PFSK-1 (cell line): ENCODE measurements around the gene BRICD5.

Experiments
- POLR2AphosphoS5 ChIP-seq: IDR thresholded peaks from 2 replicates; pipeline ENCODE4 v1.6.1; 2012; ENCODE audit warnings: low read depth, mild to moderate bottlenecking, control low read depth, low read length, moderate library complexity
- SIN3A ChIP-seq: IDR thresholded peaks from 2 replicates; pipeline ENCODE4 v1.6.1; 2012; ENCODE audit warnings: mild to moderate bottlenecking, low read length, moderate library complexity, borderline replicate concordance; ENCODE audit not compliant: insufficient read depth
- TAF1 ChIP-seq: IDR thresholded peaks from 2 replicates; pipeline ENCODE4 v1.6.1; 2012; ENCODE audit warnings: low read length, control low read depth, borderline replicate concordance; ENCODE audit not compliant: insufficient read depth
- TF ChIP-seq, protein P1 (sequence below), 2 experiments: IDR thresholded peaks; 2 replicates each; pipeline versions ENCODE4 v1.6.1 to v1.8.0; 2011 to 2012; ENCODE audit warnings: low read depth in 2 of 2, low read length in 2 of 2, control low read depth in 1 of 2, inconsistent platforms in 1 of 2, mild to moderate bottlenecking in 1 of 2, moderate library complexity in 1 of 2; ENCODE audit not compliant: insufficient read depth in 1 of 2

DNA sequence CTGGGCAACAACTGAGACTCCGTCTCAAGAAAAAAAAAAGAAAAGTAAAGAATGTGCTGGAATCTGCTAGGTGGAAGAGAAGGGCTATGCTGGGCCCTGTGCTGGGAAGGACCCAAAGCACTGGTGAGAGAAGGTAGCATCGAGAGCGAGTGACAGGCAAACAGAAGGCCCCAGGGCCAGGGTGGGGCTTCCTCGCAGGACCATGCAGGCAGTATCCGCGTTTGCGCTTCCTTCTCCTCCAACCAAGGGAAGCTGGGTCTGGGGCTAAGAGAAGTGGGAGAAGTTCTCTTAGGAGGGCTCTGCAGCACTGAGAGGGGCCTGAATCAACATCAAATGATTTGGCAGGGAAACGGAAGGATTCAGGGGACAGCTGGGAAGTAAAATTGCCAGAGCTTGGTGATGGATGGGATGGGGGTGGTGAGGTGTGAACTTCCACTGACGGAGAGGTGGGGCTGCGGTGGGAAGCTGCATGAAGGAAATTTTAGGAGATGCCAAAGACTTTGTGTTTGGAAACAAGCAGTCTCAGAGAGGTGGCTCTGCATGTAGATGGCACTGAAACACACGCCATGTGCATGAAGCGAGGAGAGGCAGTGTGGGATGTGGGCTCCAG lies 46.0 kb upstream of the BRICD5 start:
- TF ChIP-seq POLR2AphosphoS5 (no peak), SIN3A (no peak), TAF1 (no peak)
- TF ChIP-seq, protein P1, sequence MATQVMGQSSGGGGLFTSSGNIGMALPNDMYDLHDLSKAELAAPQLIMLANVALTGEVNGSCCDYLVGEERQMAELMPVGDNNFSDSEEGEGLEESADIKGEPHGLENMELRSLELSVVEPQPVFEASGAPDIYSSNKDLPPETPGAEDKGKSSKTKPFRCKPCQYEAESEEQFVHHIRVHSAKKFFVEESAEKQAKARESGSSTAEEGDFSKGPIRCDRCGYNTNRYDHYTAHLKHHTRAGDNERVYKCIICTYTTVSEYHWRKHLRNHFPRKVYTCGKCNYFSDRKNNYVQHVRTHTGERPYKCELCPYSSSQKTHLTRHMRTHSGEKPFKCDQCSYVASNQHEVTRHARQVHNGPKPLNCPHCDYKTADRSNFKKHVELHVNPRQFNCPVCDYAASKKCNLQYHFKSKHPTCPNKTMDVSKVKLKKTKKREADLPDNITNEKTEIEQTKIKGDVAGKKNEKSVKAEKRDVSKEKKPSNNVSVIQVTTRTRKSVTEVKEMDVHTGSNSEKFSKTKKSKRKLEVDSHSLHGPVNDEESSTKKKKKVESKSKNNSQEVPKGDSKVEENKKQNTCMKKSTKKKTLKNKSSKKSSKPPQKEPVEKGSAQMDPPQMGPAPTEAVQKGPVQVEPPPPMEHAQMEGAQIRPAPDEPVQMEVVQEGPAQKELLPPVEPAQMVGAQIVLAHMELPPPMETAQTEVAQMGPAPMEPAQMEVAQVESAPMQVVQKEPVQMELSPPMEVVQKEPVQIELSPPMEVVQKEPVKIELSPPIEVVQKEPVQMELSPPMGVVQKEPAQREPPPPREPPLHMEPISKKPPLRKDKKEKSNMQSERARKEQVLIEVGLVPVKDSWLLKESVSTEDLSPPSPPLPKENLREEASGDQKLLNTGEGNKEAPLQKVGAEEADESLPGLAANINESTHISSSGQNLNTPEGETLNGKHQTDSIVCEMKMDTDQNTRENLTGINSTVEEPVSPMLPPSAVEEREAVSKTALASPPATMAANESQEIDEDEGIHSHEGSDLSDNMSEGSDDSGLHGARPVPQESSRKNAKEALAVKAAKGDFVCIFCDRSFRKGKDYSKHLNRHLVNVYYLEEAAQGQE (IDR thresholded peaks at IDR 0.05; ENCODE audit: insufficient read depth in 1 of 2, low read depth in 2 of 2, low read length in 2 of 2), result no peak
